IPS DF 6.9 (cell line): ENCODE data around the gene ANP32A.

Experiments used
- DNase-seq: peaks from one replicate; pipeline ENCODE4 v3.0.0-alpha.2; 2013; ENCODE audit warnings: low read depth, low spot score
- H3K27ac ChIP-seq: one replicate; pipeline ENCODE4 v1.5.1; 2013; ENCODE audit warnings: low read length, control low read depth
- H3K27me3 ChIP-seq: 2 replicates; pipeline ENCODE4 v1.6.1; 2013; ENCODE audit warnings: mild to moderate bottlenecking, low read length; ENCODE audit not compliant: control insufficient read depth, insufficient read depth
- H3K36me3 ChIP-seq: 2 replicates; pipeline ENCODE4 v1.6.1; 2013; ENCODE audit warnings: low read length; ENCODE audit not compliant: control insufficient read depth, insufficient read depth
- H3K4me1 ChIP-seq: 2 replicates; pipeline ENCODE4 v1.6.1; 2013; ENCODE audit warnings: low read length; ENCODE audit not compliant: control insufficient read depth, insufficient read depth
- H3K4me3 ChIP-seq: 2 replicates; pipeline ENCODE4 v1.5.1; 2013; ENCODE audit warnings: mild to moderate bottlenecking, low read length
- H3K9me3 ChIP-seq: 2 replicates; pipeline ENCODE4 v1.6.1; 2013; ENCODE audit warnings: low read length, inconsistent platforms; ENCODE audit not compliant: control insufficient read depth, insufficient read depth
- WGBS: extraction: QIAGEN DNeasy Blood & Tissue Kit; methylation state at CpG from one replicate; pipeline ENCODE4 v1.1.7; 2013; ENCODE audit warnings: mixed read lengths, missing lambda C conversion rate; ENCODE audit not compliant: insufficient read length, insufficient coverage; 5-methylcytosine and 5-hydroxymethylcytosine counted together

Gene ANP32A

DNA sequence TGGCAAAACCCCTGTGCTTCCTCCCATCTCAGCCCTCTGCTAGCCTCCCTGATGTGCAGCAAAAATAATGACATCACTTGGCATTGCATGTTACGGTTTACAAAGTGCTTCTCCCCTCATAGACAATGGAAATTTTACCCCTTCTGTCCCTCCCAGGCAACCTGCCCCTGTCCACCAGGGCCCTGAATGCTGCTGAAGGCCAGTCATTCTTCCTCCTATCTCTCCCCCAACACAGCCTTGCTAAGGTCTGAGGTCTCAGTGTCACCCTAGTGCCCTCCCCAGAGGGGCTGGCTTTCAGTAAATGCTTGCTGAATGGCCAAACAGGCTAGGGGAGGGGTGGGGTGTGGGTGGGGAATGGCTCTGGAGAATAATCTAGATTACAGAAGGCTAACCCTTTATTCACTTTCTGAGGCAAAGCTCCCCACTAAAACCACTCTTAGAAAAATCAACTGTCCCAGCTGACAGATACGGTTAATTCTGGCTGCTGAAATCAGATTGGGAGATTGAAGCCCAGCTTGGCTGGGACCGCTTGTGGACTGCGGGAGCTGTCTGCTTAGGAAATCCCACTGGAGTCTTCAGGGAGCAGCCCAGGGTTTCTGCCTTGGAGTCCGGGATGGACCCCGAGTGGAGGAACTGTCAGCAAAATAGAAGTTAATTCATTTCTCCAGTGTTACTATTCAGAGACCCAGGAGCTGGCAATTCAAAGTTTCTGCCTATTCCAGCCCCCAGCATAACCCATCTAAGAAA is 22.9 kb downstream of the ANP32A start:
- Histone ChIP-seq H3K36me3 (no peaks in the 10 kb centered on the region), H3K27ac (no peak overlapping the region)

DNA sequence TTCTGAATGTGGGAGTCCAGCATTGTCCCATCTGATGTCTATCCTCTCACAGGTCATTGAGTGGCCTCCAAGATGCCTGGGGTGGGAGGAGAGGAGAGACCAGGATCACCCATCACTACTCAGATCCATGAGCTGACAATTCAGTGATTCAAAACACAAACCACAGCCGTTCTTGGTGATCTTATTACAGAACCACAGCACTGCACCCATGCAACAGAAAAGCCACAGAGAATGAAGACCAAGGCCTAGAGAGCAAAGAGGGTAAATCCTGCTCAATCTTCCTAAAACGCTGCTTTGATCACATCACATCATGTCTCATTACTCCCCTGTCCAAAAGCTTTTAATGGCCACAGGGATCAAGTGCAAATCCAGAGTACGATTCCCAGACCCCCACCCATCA is 23.5 kb downstream of the ANP32A start:
- Histone ChIP-seq H3K4me3 (no peak overlapping the region), H3K27ac (no peak overlapping the region), H3K9me3 (no peaks in the 10 kb centered on the region), H3K27me3 (no peaks in the 10 kb centered on the region), H3K36me3 (no peaks in the 10 kb centered on the region), H3K4me1 (peaks cover 17% of the 10 kb centered on the region)
- WGBS = no CpG with 5 or more reads among the region's 3 CpGs
- no peak for DNase-seq

More for the DNA sequence above, 22.9 kb downstream of the ANP32A start:
- Histone ChIP-seq H3K4me1 (peaks cover 15% of the 10 kb centered on the region), H3K9me3 (no peaks in the 10 kb centered on the region), H3K27me3 (no peaks in the 10 kb centered on the region), H3K4me3 (no peak overlapping the region)
- DNase-seq = no peak
- no CpG with 5 or more reads among the region's 6 CpGs for WGBS

DNA sequence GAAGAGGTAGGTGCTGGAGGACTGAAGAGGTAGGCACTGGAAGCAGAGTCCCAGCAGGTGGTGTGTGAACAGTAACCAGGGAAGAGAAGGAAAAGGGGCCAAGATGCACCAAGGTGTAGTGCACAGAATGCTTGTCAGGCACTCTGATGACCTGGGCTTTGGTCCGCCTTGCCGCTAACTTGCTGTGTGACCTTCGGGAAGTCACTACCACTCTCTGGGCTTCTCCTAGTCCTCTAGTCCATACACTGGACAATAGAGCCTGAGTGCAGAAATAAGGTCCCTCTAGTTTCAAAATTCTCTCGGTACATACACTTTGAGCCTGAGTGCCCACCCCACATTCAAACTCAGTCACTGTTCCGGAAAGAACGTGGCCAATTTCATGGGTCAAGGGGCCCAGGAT is 24.1 kb downstream of the ANP32A start:
- peaks cover 18% of the 10 kb centered on the region for H3K4me1 ChIP-seq
- H3K4me3 ChIP-seq = no peak overlapping the region
- no peaks in the 10 kb centered on the region for H3K36me3 ChIP-seq
- no peak for DNase-seq
- WGBS = no CpG with 5 or more reads among the region's 6 CpGs
- H3K27me3 ChIP-seq = no peaks in the 10 kb centered on the region
- H3K27ac ChIP-seq = no peak overlapping the region
- H3K9me3 ChIP-seq = no peaks in the 10 kb centered on the region

DNA sequence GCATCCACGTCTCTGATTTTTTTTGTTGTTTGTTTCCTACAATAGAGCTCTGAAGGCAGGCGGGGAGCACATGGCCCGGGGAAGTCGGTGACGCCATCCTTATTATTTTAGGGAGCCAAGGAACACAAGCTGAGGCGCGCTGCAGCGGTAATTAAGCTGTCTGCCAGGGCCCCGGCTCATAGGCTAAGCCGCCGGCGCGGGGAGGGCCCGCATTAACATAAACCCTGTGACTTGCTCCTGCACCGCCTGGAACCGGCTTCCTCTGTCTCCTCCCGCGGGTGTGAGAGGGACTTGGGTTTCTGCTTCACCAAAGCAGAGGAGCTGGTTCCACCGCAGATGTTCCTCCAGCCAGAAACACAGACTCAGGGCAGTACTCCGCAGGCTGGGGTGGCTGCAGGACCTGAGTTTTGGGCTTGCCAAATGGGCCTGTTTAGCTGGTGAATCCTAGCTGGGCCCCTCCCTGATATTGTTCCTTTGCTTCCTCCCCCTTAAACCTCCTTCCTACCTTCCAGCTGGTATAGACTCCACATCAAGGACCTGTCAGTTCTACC is 25.3 kb downstream of the ANP32A start:
- Histone ChIP-seq H3K27ac (no peak overlapping the region), H3K9me3 (no peaks in the 10 kb centered on the region), H3K36me3 (no peaks in the 10 kb centered on the region), H3K4me1 (peaks cover 26% of the 10 kb centered on the region), H3K27me3 (no peaks in the 10 kb centered on the region), H3K4me3 (no peak overlapping the region)
- DNase-seq = peak; percentile 70
- WGBS = no CpG with 5 or more reads among the region's 20 CpGs

DNA sequence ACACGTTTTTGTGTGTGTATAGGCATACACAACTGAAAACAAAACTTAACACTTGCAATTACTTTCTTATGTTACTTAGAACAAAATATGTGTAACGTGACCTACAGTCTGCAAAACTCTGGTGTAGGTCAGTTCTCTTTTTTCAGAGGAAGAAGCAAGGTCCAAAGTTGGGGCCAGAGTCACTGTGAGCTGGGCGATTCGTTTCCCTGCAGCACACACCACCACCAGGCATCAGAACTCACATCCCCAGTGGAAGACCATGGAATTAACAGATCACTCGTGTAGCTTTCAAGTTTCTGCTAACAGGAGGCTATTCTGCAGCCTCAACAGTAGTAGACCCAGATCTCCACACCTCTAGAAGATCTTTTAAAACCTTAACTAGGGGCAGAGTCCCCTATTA is 25.8 kb downstream of the ANP32A start:
- Histone ChIP-seq H3K27me3 (no peaks in the 10 kb centered on the region), H3K9me3 (no peaks in the 10 kb centered on the region), H3K4me1 (peaks cover 30% of the 10 kb centered on the region), H3K4me3 (no peak overlapping the region), H3K27ac (no peak overlapping the region), H3K36me3 (no peaks in the 10 kb centered on the region)
- no CpG with 5 or more reads among the region's 5 CpGs for WGBS
- no peak for DNase-seq

DNA sequence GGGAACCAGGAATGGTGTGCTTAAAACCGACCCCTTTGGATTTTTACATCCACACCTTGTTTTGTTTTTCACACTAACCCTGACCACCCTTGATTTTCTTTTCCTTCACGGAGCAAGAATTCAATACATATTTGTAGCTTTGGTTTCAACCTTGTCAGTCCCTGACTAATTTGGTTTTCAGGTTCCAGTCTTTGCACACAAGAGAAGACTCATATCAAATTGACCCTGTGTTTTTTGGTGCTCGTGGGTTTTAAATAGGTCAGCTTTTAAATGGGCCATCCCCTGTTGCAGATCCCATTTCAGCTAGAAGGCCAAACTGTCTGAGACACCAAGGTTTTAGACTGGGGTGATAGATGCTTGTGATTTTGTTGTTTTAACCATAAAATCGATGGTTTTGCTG is 26.4 kb downstream of the ANP32A start:
- no CpG with 5 or more reads among the region's 4 CpGs for WGBS
- no peaks in the 10 kb centered on the region for H3K36me3 ChIP-seq
- H3K4me1 ChIP-seq = peaks cover 36% of the 10 kb centered on the region
- no peaks in the 10 kb centered on the region for H3K27me3 ChIP-seq
- H3K9me3 ChIP-seq = no peaks in the 10 kb centered on the region
- DNase-seq = no peak
- H3K4me3 ChIP-seq = no peak overlapping the region
- H3K27ac ChIP-seq = no peak overlapping the region

DNA sequence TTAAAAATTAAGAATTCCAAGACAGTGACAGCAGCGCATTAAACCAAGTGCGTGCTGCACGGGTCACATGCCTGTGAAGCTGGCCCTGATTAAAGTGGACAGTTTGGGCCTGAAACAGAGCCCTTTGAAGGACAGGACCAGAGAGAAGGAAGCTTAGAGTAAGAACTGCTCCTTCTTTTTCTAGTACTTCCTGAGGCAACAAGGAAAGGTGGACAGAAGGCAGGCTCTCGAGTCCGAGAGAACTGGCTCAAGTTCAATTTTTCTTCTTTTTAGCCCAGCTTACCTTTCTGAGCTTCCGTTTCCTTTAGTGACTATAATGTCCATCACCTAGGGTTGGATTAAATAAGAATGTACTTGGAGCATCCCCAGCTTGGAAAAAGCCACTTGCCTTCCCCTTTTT is 26.9 kb downstream of the ANP32A start:
- Histone ChIP-seq H3K27me3 (no peaks in the 10 kb centered on the region), H3K4me1 (peaks cover 37% of the 10 kb centered on the region), H3K27ac (no peak overlapping the region), H3K9me3 (no peaks in the 10 kb centered on the region), H3K36me3 (no peaks in the 10 kb centered on the region), H3K4me3 (no peak overlapping the region)
- no peak for DNase-seq
- WGBS = no CpG with 5 or more reads among the region's 6 CpGs

DNA sequence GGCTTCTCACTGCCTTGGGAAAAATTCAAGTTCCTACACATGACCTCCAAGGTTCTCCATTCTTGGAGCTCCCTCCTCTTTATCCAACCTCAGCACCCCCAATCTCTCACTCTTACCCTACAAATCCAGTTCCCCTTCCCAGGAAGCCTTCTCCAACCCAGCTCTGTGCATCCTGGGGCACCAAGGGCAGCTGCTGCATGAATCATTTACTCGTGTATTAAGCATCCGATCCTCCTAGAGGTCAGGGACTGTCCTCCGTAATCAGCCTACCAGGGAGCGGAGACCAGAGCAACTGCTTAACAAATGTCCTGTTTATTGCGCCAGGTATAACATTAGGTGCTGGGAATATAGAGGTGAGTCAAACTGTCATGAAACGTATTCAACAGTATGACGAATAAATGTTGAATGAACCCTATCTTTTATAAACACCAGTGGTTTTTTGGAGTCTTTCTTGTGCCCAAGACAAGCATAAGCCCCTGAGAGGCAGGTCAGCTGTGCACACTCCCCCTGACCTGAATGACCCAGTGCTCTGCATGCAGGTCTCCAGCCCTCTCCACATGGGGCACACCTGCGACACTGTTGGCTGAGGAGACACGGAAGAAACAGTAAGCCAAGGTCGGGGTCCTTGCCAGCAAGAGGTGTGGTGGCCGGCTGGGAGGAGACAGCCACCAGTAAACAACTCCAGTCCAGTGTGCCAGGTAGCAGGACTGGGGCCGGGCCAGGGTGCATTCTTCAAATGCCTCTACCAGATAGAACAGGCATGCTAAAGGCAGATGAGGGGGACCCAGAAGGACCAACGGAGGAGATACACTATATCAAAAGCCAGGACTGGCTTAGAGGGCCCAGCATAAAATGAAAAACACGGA is 27.6 kb downstream of the ANP32A start:
- no CpG with 5 or more reads among the region's 14 CpGs for WGBS
- Histone ChIP-seq H3K27me3 (no peaks in the 10 kb centered on the region), H3K4me3 (no peak overlapping the region), H3K9me3 (no peaks in the 10 kb centered on the region), H3K27ac (no peak overlapping the region), H3K4me1 (peaks cover 37% of the 10 kb centered on the region), H3K36me3 (no peaks in the 10 kb centered on the region)
- DNase-seq = no peak

DNA sequence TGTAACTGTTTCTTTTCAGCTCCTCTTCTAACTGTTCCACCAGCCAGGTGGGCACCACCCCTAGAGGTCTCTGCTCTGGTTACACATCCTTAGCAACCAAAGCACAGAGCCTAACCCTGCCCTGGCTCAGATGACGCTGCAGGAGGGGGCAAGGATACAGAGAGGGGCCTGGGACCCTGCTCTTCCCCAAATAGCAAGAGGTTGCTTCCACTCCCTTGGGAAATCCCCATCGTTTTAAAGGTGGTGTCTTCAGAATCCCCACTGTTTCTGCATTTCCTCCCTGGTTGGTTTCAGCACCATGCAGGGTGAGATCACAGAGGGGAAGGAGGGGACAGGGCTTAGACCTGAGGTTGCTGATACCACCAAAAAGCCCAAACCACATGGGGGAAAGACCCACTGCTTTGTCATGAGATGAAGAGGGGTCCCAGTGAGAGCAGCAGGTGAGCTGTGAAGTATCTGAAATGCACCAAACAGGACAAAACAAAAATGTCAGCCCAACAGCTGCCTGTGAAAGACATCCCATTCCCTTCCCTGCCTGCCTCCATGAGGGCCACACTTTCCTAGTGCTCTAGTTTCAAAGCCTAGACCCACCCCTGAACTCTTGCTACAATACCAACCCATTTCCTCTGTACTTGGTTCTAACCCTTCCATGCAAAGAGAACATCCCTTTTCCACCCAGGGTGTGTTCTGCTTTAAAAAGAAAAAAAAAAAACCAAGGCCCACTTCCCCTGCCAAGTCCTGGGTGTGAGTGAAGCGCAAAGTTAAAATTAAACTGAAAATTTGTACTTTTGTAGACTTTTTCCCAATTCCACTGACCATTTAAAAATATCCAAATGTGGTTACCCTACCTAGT is 29.0 kb downstream of the ANP32A start:
- 0 out of 2 replicates have a peak, but pooled peaks cover 5% of the 10 kb centered on the region for H3K36me3 ChIP-seq
- DNase-seq = no peak
- H3K27me3 ChIP-seq = no peaks in the 10 kb centered on the region
- H3K4me3 ChIP-seq = no peak overlapping the region
- no CpG with 5 or more reads among the region's 3 CpGs for WGBS
- no peaks in the 10 kb centered on the region for H3K9me3 ChIP-seq
- peaks cover 37% of the 10 kb centered on the region for H3K4me1 ChIP-seq
- H3K27ac ChIP-seq = no peak overlapping the region

DNA sequence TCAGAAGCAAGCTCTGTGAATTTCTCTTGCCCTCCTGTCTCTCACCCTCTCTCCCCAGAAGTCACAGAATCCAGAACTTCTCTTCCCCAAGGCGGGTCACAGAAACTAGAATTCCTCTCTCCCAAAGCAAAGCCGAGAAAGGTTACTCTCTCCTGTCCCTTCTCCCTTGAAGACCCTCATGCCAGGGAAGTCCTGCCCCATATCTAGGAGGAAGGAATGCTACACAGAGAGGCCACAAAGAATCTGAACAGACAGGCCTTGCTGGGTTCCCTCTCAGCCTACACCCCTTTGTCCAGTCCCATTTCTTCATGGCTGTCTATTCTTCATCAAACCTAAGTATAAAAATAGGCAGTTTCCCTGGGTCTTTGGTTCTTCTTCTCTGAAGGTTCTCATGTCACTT is 29.8 kb downstream of the ANP32A start:
- Histone ChIP-seq H3K4me3 (no peak overlapping the region), H3K36me3 (0 out of 2 replicates have a peak, but pooled peaks cover 5% of the 10 kb centered on the region), H3K9me3 (no peaks in the 10 kb centered on the region), H3K27me3 (no peaks in the 10 kb centered on the region), H3K4me1 (peaks cover 34% of the 10 kb centered on the region), H3K27ac (no peak overlapping the region)
- no peak for DNase-seq
- no CpG with 5 or more reads among the region's 2 CpGs for WGBS
